ENCODE measurements around the gene ZNF679.

GRCh38 chr7:64183827-64184372, 44.4 kb upstream of the ZNF679 start:
- TF ChIP-seq POLR2AphosphoS5 (IDR thresholded peaks at IDR 0.05; ENCODE audit: borderline replicate concordance, low read depth, low read length) (no peak), EZH2 (IDR thresholded peaks at IDR 0.05) (no peak), FOXP2 (optimal IDR thresholded peaks at IDR 0.05; ENCODE audit: control extremely low read depth, extremely low read length, insufficient read depth) (no peak)

All from SK-N-MC (cell line).